Globus pallidus (tissue), 1 donor: Measurements from ENCODE around the gene RECQL5.
"Not testable (repeated sequence)": the region's sequence is repeated elsewhere in the genome, so short reads cannot be mapped to it uniquely, and the experiment has no call there.

ENCODE experiments used
- DNase-seq: peaks from one replicate; pipeline ENCODE4 v3.0.0-alpha.2; 2015; ENCODE audit warnings: low spot score

RECQL5 gene

GRCh38 chr17:75616521-75617122 is 50.3 kb downstream of the RECQL5 start:
- no peak for DNase-seq

GRCh38 chr17:75615301-75615700 is 51.7 kb downstream of the RECQL5 start:
- DNase-seq = no peak

GRCh38 chr17:75614556-75615270 is 52.2 kb downstream of the RECQL5 start:
- no peak for DNase-seq

GRCh38 chr17:75614006-75614405 is 52.9 kb downstream of the RECQL5 start:
- DNase-seq = no peak

- no peak for DNase-seq
Observed at GRCh38 chr17:75612906-75613626, 53.9 kb downstream of the RECQL5 start.

GRCh38 chr17:75611851-75612429 is 55.0 kb downstream of the RECQL5 start:
- DNase-seq = no peak

- no peak for DNase-seq
Observed at GRCh38 chr17:75610103-75610984, 56.6 kb downstream of the RECQL5 start.

- DNase-seq = no peak
Observed at GRCh38 chr17:75607086-75607485, 59.9 kb downstream of the RECQL5 start.

- DNase-seq = no peak
Observed at GRCh38 chr17:75605790-75606189, 61.2 kb downstream of the RECQL5 start.

GRCh38 chr17:75604034-75604695 is 62.8 kb downstream of the RECQL5 start:
- no peak for DNase-seq

GRCh38 chr17:75603123-75603522 is 63.8 kb downstream of the RECQL5 start:
- no peak for DNase-seq

- no peak for DNase-seq
Observed at GRCh38 chr17:75602644-75603043, 64.3 kb downstream of the RECQL5 start.

GRCh38 chr17:75601057-75601987 is 65.6 kb downstream of the RECQL5 start:
- DNase-seq = peak; percentile 29

- DNase-seq = no peak
Observed at GRCh38 chr17:75596320-75597087, 70.5 kb downstream of the RECQL5 start.

- no peak for DNase-seq
Observed at GRCh38 chr17:75595920-75596313, 71.0 kb downstream of the RECQL5 start.

- DNase-seq = no peak
Observed at GRCh38 chr17:75595284-75595919, 71.6 kb downstream of the RECQL5 start.

GRCh38 chr17:75594499-75595283 is 72.3 kb downstream of the RECQL5 start:
- no peak for DNase-seq

- not testable (repeated sequence) for DNase-seq
Observed at GRCh38 chr17:75593430-75593829, 73.5 kb downstream of the RECQL5 start.
